Endothelial cell of umbilical vein (primary cell): Measurements from ENCODE around the gene AZGP1.
"Not testable (repeated sequence)": the region's sequence is repeated elsewhere in the genome, so short reads cannot be mapped to it uniquely, and the experiment has no call there.

Source experiments
- CTCF ChIP-seq, 2 donors: IDR thresholded peaks; 1 replicate in 1 of 2; 2 replicates in 1 of 2; pipeline ENCODE4 v1.5.1; 2011; ENCODE audit warnings: low read length in 2 of 2, mild to moderate bottlenecking in 2 of 2, moderate library complexity in 2 of 2, control low read depth in 1 of 2, inconsistent platforms in 1 of 2, low read depth in 1 of 2; ENCODE audit not compliant: insufficient read depth in 1 of 2; ENCODE audit errors: extremely low read depth in 1 of 2
- EZH2 ChIP-seq: IDR thresholded peaks from 2 replicates; pipeline ENCODE4 v1.6.1; 2012; ENCODE audit warnings: borderline replicate concordance, low read depth, mild to moderate bottlenecking, moderate library complexity, low read length, inconsistent platforms; ENCODE audit not compliant: severe bottlenecking
- FOS ChIP-seq: IDR thresholded peaks from 2 replicates; pipeline ENCODE4 v1.6.1; 2011; ENCODE audit warnings: mild to moderate bottlenecking, low read length, moderate library complexity, borderline replicate concordance; ENCODE audit not compliant: insufficient read depth
- GATA2 ChIP-seq: IDR thresholded peaks from 2 replicates; pipeline ENCODE4 v1.7.0; 2011; ENCODE audit warnings: low read depth, mild to moderate bottlenecking, moderate library complexity, mixed read lengths, low read length; ENCODE audit not compliant: insufficient read length, insufficient read depth
- JUN ChIP-seq: IDR thresholded peaks from 2 replicates; pipeline ENCODE4 v1.6.1; 2011; ENCODE audit warnings: borderline replicate concordance, low read depth; ENCODE audit not compliant: insufficient read length, insufficient read depth
- MAX ChIP-seq: IDR thresholded peaks from 2 replicates; pipeline ENCODE4 v1.6.1; 2011; ENCODE audit not compliant: insufficient read depth, insufficient read length
- MYC ChIP-seq: IDR thresholded peaks from one replicate; pipeline ENCODE4 v1.6.1; 2011; ENCODE audit warnings: mild to moderate bottlenecking, low read depth, low read length
- POLR2A ChIP-seq: IDR thresholded peaks from 2 replicates; pipeline ENCODE4 v1.6.1; 2012; ENCODE audit warnings: low read depth, mild to moderate bottlenecking, control low read depth, low read length
- POLR2AphosphoS5 ChIP-seq: IDR thresholded peaks from 2 replicates; pipeline ENCODE4 v1.6.1; 2012; ENCODE audit warnings: low read depth, mild to moderate bottlenecking, control low read depth, low read length, moderate library complexity; ENCODE audit not compliant: insufficient read depth

- not testable (repeated sequence) for TF ChIP-seq CTCF (IDR thresholded peaks at IDR 0.05; ENCODE audit: extremely low read depth in 1 of 2, insufficient read depth in 1 of 2, low read depth in 1 of 2, low read length in 2 of 2); EZH2; POLR2A; POLR2AphosphoS5; FOS; MYC; MAX; GATA2; JUN
These were observed 23.2 kb downstream of the AZGP1 start for GRCh38 chr7:99952649-99953048.
